HG02973 (cell line): ENCODE data around the gene NELFA.

Experiments
- ATAC-seq: cut with Tn5 transposase; IDR thresholded peaks from one replicate; pipeline ENCODE4 v1.9.1; 2021; ENCODE audit warnings: moderate library complexity; ENCODE audit not compliant: unreplicated experiment

NELFA gene

GRCh38 chr4:1939664-1940509, 68.9 kb downstream of the NELFA start:
- no peak for ATAC-seq

GRCh38 chr4:1938027-1938426, 70.7 kb downstream of the NELFA start:
- ATAC-seq: no peak

GRCh38 chr4:1937550-1937949, 71.2 kb downstream of the NELFA start:
- ATAC-seq: no peak

- ATAC-seq: no peak
These were observed 75.1 kb downstream of the NELFA start for GRCh38 chr4:1933700-1934099.

GRCh38 chr4:1932736-1933135, 76.0 kb downstream of the NELFA start:
- ATAC-seq: no peak
